MG63 (cell line): ENCODE data around the gene MACROD2. TPM values are rescaled to one million over a fixed set of nuclear protein-coding genes. Genes with fewer than 3 reads are reported as not detected.
A peak's percentile ranks its signal among the peaks of the same experiment; 100 is the strongest.

Experiments
- DNase-seq: peaks from one replicate; pipeline ENCODE4 v3.0.0-alpha.2; 2020
- H3K27me3 ChIP-seq: fragments of 250-450 bp; sonication (Bioruptor Pico); 2 replicates; pipeline ENCODE4 v1.5.1; 2020; ENCODE audit warnings: mild to moderate bottlenecking, moderate library complexity
- H3K36me3 ChIP-seq: fragments of 250-450 bp; sonication (Bioruptor Pico); 2 replicates; pipeline ENCODE4 v1.5.1; 2020; ENCODE audit warnings: mild to moderate bottlenecking, moderate library complexity
- H3K4me3 ChIP-seq: fragments of 250-450 bp; sonication (Bioruptor Pico); 2 replicates; pipeline ENCODE4 v1.5.1; 2020; ENCODE audit warnings: mild to moderate bottlenecking, moderate library complexity
- H3K9me3 ChIP-seq: fragments of 250-450 bp; sonication (Bioruptor Pico); 2 replicates; pipeline ENCODE4 v1.5.1; 2020; ENCODE audit warnings: mild to moderate bottlenecking, moderate library complexity
- total RNA-seq: library from RNA; depleted of rRNA; stranded (reverse); fragments of >200 nt; shearing (Covaris generic); gene quantifications from 2 replicates; pipeline ENCODE4 v1.2.3, GENCODE V29; 2014; ENCODE audit warnings: low replicate concordance

The MACROD2 gene
- total RNA-seq, 1 experiment from 2014 or later, result 0.66 TPM

GRCh38 chr20:14830899-14831298 lies 835.6 kb downstream of the MACROD2 start:
- Histone ChIP-seq H3K36me3 (no peaks in the 10 kb centered on the region), H3K4me3 (no peak overlapping the region), H3K27me3 (no peaks in the 10 kb centered on the region), H3K9me3 (no peaks in the 10 kb centered on the region)
- DNase-seq, result no peak

GRCh38 chr20:14832630-14833029 lies 837.3 kb downstream of the MACROD2 start:
- no peaks in the 10 kb centered on the region for H3K27me3 ChIP-seq
- H3K36me3 ChIP-seq, result no peaks in the 10 kb centered on the region
- H3K9me3 ChIP-seq, result no peaks in the 10 kb centered on the region
- DNase-seq, result no peak
- H3K4me3 ChIP-seq, result no peak overlapping the region

GRCh38 chr20:14838663-14839628 lies 843.6 kb downstream of the MACROD2 start:
- no peak for DNase-seq
- Histone ChIP-seq H3K4me3 (no peak overlapping the region), H3K36me3 (no peaks in the 10 kb centered on the region), H3K27me3 (no peaks in the 10 kb centered on the region), H3K9me3 (no peaks in the 10 kb centered on the region)

- H3K4me3 ChIP-seq, result no peak overlapping the region
- H3K36me3 ChIP-seq, result no peaks in the 10 kb centered on the region
- no peaks in the 10 kb centered on the region for H3K9me3 ChIP-seq
- no peaks in the 10 kb centered on the region for H3K27me3 ChIP-seq
- no peak for DNase-seq
Observed at GRCh38 chr20:14845199-14846160, 850.2 kb downstream of the MACROD2 start.

- DNase-seq, result no peak
Observed at GRCh38 chr20:14848806-14849205, 853.5 kb downstream of the MACROD2 start.

GRCh38 chr20:14853079-14853478 lies 857.8 kb downstream of the MACROD2 start:
- DNase-seq, result no peak
- Histone ChIP-seq H3K9me3 (no peaks in the 10 kb centered on the region), H3K36me3 (no peaks in the 10 kb centered on the region), H3K4me3 (no peak overlapping the region), H3K27me3 (no peaks in the 10 kb centered on the region)

More at GRCh38 chr20:14848806-14849205, 853.5 kb downstream of the MACROD2 start:
- H3K9me3 ChIP-seq, result no peaks in the 10 kb centered on the region
- H3K4me3 ChIP-seq, result no peak overlapping the region
- no peaks in the 10 kb centered on the region for H3K36me3 ChIP-seq
- no peaks in the 10 kb centered on the region for H3K27me3 ChIP-seq

- no peaks in the 10 kb centered on the region for H3K27me3 ChIP-seq
- no peaks in the 10 kb centered on the region for H3K36me3 ChIP-seq
Observed at GRCh38 chr20:14855171-14855570, 859.9 kb downstream of the MACROD2 start.

GRCh38 chr20:14859627-14860026 lies 864.3 kb downstream of the MACROD2 start:
- Histone ChIP-seq H3K36me3 (no peaks in the 10 kb centered on the region), H3K9me3 (no peaks in the 10 kb centered on the region), H3K4me3 (no peak overlapping the region), H3K27me3 (no peaks in the 10 kb centered on the region)
- DNase-seq, result no peak

More at GRCh38 chr20:14855171-14855570, 859.9 kb downstream of the MACROD2 start:
- no peak overlapping the region for H3K4me3 ChIP-seq
- DNase-seq, result no peak
- no peaks in the 10 kb centered on the region for H3K9me3 ChIP-seq

GRCh38 chr20:14860410-14860814 lies 865.1 kb downstream of the MACROD2 start:
- Histone ChIP-seq H3K36me3 (no peaks in the 10 kb centered on the region), H3K27me3 (no peaks in the 10 kb centered on the region), H3K9me3 (no peaks in the 10 kb centered on the region), H3K4me3 (no peak overlapping the region)
- no peak for DNase-seq

- Histone ChIP-seq H3K27me3 (no peaks in the 10 kb centered on the region), H3K9me3 (no peaks in the 10 kb centered on the region), H3K4me3 (no peak overlapping the region), H3K36me3 (no peaks in the 10 kb centered on the region)
- no peak for DNase-seq
Observed at GRCh38 chr20:14861028-14861699, 865.8 kb downstream of the MACROD2 start.

GRCh38 chr20:14865169-14865568 lies 869.9 kb downstream of the MACROD2 start:
- H3K4me3 ChIP-seq, result no peak overlapping the region
- H3K9me3 ChIP-seq, result no peaks in the 10 kb centered on the region
- no peaks in the 10 kb centered on the region for H3K36me3 ChIP-seq
- peak; percentile 11 for DNase-seq
- H3K27me3 ChIP-seq, result no peaks in the 10 kb centered on the region

GRCh38 chr20:14865731-14866130 lies 870.4 kb downstream of the MACROD2 start:
- H3K27me3 ChIP-seq, result no peaks in the 10 kb centered on the region

GRCh38 chr20:14866841-14867514 lies 871.7 kb downstream of the MACROD2 start:
- DNase-seq, result no peak
- H3K4me3 ChIP-seq, result no peak overlapping the region
- H3K27me3 ChIP-seq, result no peaks in the 10 kb centered on the region
- H3K36me3 ChIP-seq, result no peaks in the 10 kb centered on the region
- H3K9me3 ChIP-seq, result no peaks in the 10 kb centered on the region

More at GRCh38 chr20:14865731-14866130, 870.4 kb downstream of the MACROD2 start:
- H3K9me3 ChIP-seq, result no peaks in the 10 kb centered on the region
- H3K4me3 ChIP-seq, result no peak overlapping the region
- H3K36me3 ChIP-seq, result no peaks in the 10 kb centered on the region
- DNase-seq, result no peak

- no peaks in the 10 kb centered on the region for H3K36me3 ChIP-seq
- H3K9me3 ChIP-seq, result no peaks in the 10 kb centered on the region
- no peak for DNase-seq
- no peaks in the 10 kb centered on the region for H3K27me3 ChIP-seq
- no peak overlapping the region for H3K4me3 ChIP-seq
Observed at GRCh38 chr20:14877301-14878028, 882.1 kb downstream of the MACROD2 start.

- no peak overlapping the region for H3K4me3 ChIP-seq
- no peaks in the 10 kb centered on the region for H3K36me3 ChIP-seq
- no peaks in the 10 kb centered on the region for H3K9me3 ChIP-seq
- H3K27me3 ChIP-seq, result no peaks in the 10 kb centered on the region
- no peak for DNase-seq
Observed at GRCh38 chr20:14878676-14879019, 883.3 kb downstream of the MACROD2 start.
